HG02678 (cell line): ENCODE data around the gene KRTAP4-11.
"Not testable (repeated sequence)": the region's sequence is repeated elsewhere in the genome, so short reads cannot be mapped to it uniquely, and the experiment has no call there.

Experiments used
- ATAC-seq: cut with Tn5 transposase; IDR thresholded peaks from one replicate; pipeline ENCODE4 v1.9.1; 2021; ENCODE audit warnings: mild to moderate bottlenecking, moderate library complexity; ENCODE audit not compliant: unreplicated experiment

KRTAP4-11 gene

GRCh38 chr17:41088760-41089352, 29.3 kb downstream of the KRTAP4-11 start:
- ATAC-seq: not testable (repeated sequence)

- ATAC-seq: not testable (repeated sequence)
Observed at GRCh38 chr17:41084100-41084856, 33.9 kb downstream of the KRTAP4-11 start, which contains the start of gene KRTAP4-7. TSS of gene KRTAP4-7 (plus strand) at chr17:41084150. CDS start at chr17:41084207, 57 bp downstream.

GRCh38 chr17:41083427-41083826, 34.7 kb downstream of the KRTAP4-11 start:
- ATAC-seq: not testable (repeated sequence)

- no peak for ATAC-seq
Observed at GRCh38 chr17:41082626-41083025, 35.5 kb downstream of the KRTAP4-11 start.

- no peak for ATAC-seq
Observed at GRCh38 chr17:41076788-41077187, 41.4 kb downstream of the KRTAP4-11 start.

GRCh38 chr17:41073676-41074075, 44.5 kb downstream of the KRTAP4-11 start:
- ATAC-seq: no peak

GRCh38 chr17:41071606-41072360, 46.4 kb downstream of the KRTAP4-11 start:
- no peak for ATAC-seq

- ATAC-seq: no peak
Observed at GRCh38 chr17:41069031-41069430, 49.1 kb downstream of the KRTAP4-11 start.

- ATAC-seq: no peak
Observed at GRCh38 chr17:41067281-41067680, 50.9 kb downstream of the KRTAP4-11 start.
